Smooth muscle cell (in vitro differentiated cells): ENCODE measurements around the gene HAND1. TPM values are rescaled to one million over a fixed set of nuclear protein-coding genes. Genes with fewer than 3 reads are reported as not detected.

Experiments
- DNase-seq: peaks from one replicate; lab custom pipeline; 2025; ENCODE audit not compliant: unreplicated experiment; lab: John Stamatoyannopoulos, UW
- H2AFZ ChIP-seq: fragments of 200-600 bp; sonication (generic); 2 replicates; pipeline ENCODE4 v1.6.0; 2016; ENCODE audit warnings: antibody characterized with exemption, low read depth, mild to moderate bottlenecking
- H3F3A ChIP-seq: fragments of 200-600 bp; sonication (generic); 2 replicates; pipeline ENCODE4 v1.6.0; 2017; ENCODE audit warnings: antibody characterized with exemption, low read depth
- H3K27ac ChIP-seq: fragments of 200-600 bp; sonication (generic); 2 replicates; pipeline ENCODE4 v1.5.1; 2016; ENCODE audit warnings: low read depth, mild to moderate bottlenecking
- H3K27me3 ChIP-seq: fragments of 200-600 bp; sonication (generic); 2 replicates; pipeline ENCODE4 v1.6.1; 2016; ENCODE audit warnings: low read depth, mild to moderate bottlenecking
- H3K36me3 ChIP-seq: fragments of 200-600 bp; sonication (generic); 2 replicates; pipeline ENCODE4 v1.5.1; 2016; ENCODE audit warnings: low read depth
- H3K4me1 ChIP-seq: fragments of 200-600 bp; sonication (generic); 2 replicates; pipeline ENCODE4 v1.5.1; 2016; ENCODE audit warnings: low read depth
- H3K4me2 ChIP-seq: fragments of 200-600 bp; sonication (generic); 2 replicates; pipeline ENCODE4 v1.6.0; 2016; ENCODE audit warnings: mild to moderate bottlenecking
- H3K4me3 ChIP-seq: fragments of 200-600 bp; sonication (generic); 2 replicates; pipeline ENCODE4 v1.5.1; 2016; ENCODE audit warnings: mild to moderate bottlenecking
- H3K79me2 ChIP-seq: fragments of 200-600 bp; sonication (generic); 2 replicates; pipeline ENCODE4 v1.6.0; 2016; ENCODE audit warnings: low read depth, mild to moderate bottlenecking
- H3K9ac ChIP-seq: fragments of 200-600 bp; sonication (generic); 2 replicates; pipeline ENCODE4 v1.6.0; 2016; ENCODE audit warnings: low read depth
- H3K9me3 ChIP-seq: fragments of 200-600 bp; sonication (generic); replicated peaks from 2 replicates; pipeline ENCODE4 v1.5.1; 2016; ENCODE audit warnings: low read depth
- H4K20me1 ChIP-seq: fragments of 200-600 bp; sonication (generic); 2 replicates; pipeline ENCODE4 v1.6.0; 2016; ENCODE audit warnings: low read depth
- CTCF ChIP-seq: fragments of 200-600 bp; sonication (generic); IDR thresholded peaks from 2 replicates; pipeline ENCODE4 v1.5.1; 2017; ENCODE audit warnings: borderline replicate concordance, mild to moderate bottlenecking, antibody characterized with exemption; ENCODE audit not compliant: insufficient read depth, poor library complexity, severe bottlenecking
- WGBS: methylation state at CpG from one replicate; pipeline ENCODE4 v1.1.7; 2016; ENCODE audit warnings: low lambda C conversion rate; 5-methylcytosine and 5-hydroxymethylcytosine counted together
- polyA plus RNA-seq: library from polyadenylated mRNA; unstranded; fragments of >200 nt; fragmentation: Nextera tagmentation; extraction: Ambion mirVana; gene quantifications from 2 replicates; pipeline ENCODE4 v1.2.1, GENCODE V29; 2016
- total RNA-seq: library from RNA; depleted of rRNA; stranded (reverse); fragments of >200 nt; gene quantifications from 2 replicates; pipeline ENCODE4 v1.2.3, GENCODE V29; 2014

HAND1 gene
- total and polyA plus RNA-seq, 2 experiments from 2014 or later: 18.2 to 36.3 TPM

- Histone ChIP-seq H3K79me2 (no peaks in the 10 kb centered on the region), H2AFZ (no peak overlapping the region), H3K4me3 (no peak overlapping the region), H3K9me3 (no peaks in the 10 kb centered on the region), H3K27ac (no peak overlapping the region), H3K4me1 (no peaks in the 10 kb centered on the region), H3F3A (no peaks in the 10 kb centered on the region), H3K4me2 (no peak overlapping the region), H4K20me1 (no peaks in the 10 kb centered on the region), H3K27me3 (no peaks in the 10 kb centered on the region), H3K9ac (no peak overlapping the region), H3K36me3 (no peaks in the 10 kb centered on the region)
- DNase-seq: no peak
- WGBS: 95% methylated on average over 4 of the region's 4 CpGs
- no peak for TF ChIP-seq CTCF
Observed at GRCh38 chr5:154430466-154430865, 47.6 kb downstream of the HAND1 start.

DNA sequence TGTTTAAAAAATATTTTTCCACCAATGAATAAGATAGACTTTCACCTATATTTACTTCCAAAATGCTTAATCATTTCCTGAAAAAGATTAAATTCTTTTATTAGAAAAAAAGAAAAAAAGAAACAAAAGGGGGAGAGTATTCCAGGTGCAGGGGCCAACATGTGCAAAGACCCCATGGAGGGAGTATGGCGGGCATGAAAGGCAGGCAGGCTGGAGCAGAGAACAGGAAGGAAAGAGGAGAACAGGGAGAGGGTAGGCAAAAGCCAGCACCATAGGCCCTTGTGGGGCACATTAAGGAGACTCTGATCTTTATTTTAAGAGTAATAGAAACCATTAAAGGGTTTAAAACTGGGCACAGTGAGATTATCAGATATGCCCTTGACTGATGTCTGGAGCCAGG lies 48.7 kb downstream of the HAND1 start:
- no peaks in the 10 kb centered on the region for H3K9me3 ChIP-seq
- no peaks in the 10 kb centered on the region for H3K27me3 ChIP-seq
- no peaks in the 10 kb centered on the region for H3F3A ChIP-seq
- H3K9ac ChIP-seq: no peak overlapping the region
- H3K4me1 ChIP-seq: no peaks in the 10 kb centered on the region
- H3K4me2 ChIP-seq: no peak overlapping the region
- no peaks in the 10 kb centered on the region for H3K36me3 ChIP-seq
- WGBS: 92% methylated on average over 1 of the region's 1 CpG
- TF ChIP-seq CTCF: no peak
- H2AFZ ChIP-seq: no peak overlapping the region
- H4K20me1 ChIP-seq: no peaks in the 10 kb centered on the region
- no peak for DNase-seq
- no peak overlapping the region for H3K27ac ChIP-seq
- no peaks in the 10 kb centered on the region for H3K79me2 ChIP-seq
- H3K4me3 ChIP-seq: no peak overlapping the region

- no peaks in the 10 kb centered on the region for H3K27me3 ChIP-seq
- H3K4me1 ChIP-seq: no peaks in the 10 kb centered on the region
- H3K79me2 ChIP-seq: no peaks in the 10 kb centered on the region
- no peak overlapping the region for H3K27ac ChIP-seq
- no peaks in the 10 kb centered on the region for H3K36me3 ChIP-seq
- no peak overlapping the region for H3K4me2 ChIP-seq
- H4K20me1 ChIP-seq: no peaks in the 10 kb centered on the region
- H3K4me3 ChIP-seq: no peak overlapping the region
- H3K9ac ChIP-seq: no peak overlapping the region
- TF ChIP-seq CTCF: no peak
- H2AFZ ChIP-seq: no peak overlapping the region
- 93% methylated on average over 3 of the region's 3 CpGs for WGBS
- H3F3A ChIP-seq: no peaks in the 10 kb centered on the region
- H3K9me3 ChIP-seq: no peaks in the 10 kb centered on the region
- DNase-seq: no peak
Observed at GRCh38 chr5:154428208-154428607, 49.8 kb downstream of the HAND1 start.

Other genes starting within 250 kb of the HAND1 start
- 29.9 and 44.2 TPM in 2 replicates for gene SAP30L, start 32.2 kb downstream of the HAND1 start, total RNA-seq
- gene SAP30L, start 32.2 kb downstream of the HAND1 start, polyA plus RNA-seq: 32.7 and 41.6 TPM in 2 replicates